NCI-H2107 treated with DMSO at 0.1 percent for 48 hours (cell line): Measurements from ENCODE around the gene ADAT1.
"Not testable (repeated sequence)": the region's sequence is repeated elsewhere in the genome, so short reads cannot be mapped to it uniquely, and the experiment has no call there.

ENCODE experiments used
- DNase-seq: peaks from one replicate; lab custom pipeline; 2025; ENCODE audit not compliant: unreplicated experiment; lab: John Stamatoyannopoulos, UW

Gene ADAT1

GRCh38 chr16:75620326-75621169 lies 2.5 kb downstream of the ADAT1 start:
- DNase-seq, result no peak

- no peak for DNase-seq
Measured at GRCh38 chr16:75618780-75619179, 4.3 kb downstream of the ADAT1 start.

- DNase-seq, result no peak
Measured at GRCh38 chr16:75617121-75617520, 6.0 kb downstream of the ADAT1 start.

GRCh38 chr16:75616521-75617010 lies 6.5 kb downstream of the ADAT1 start:
- no peak for DNase-seq

- DNase-seq, result no peak
Measured at GRCh38 chr16:75615619-75616018, 7.5 kb downstream of the ADAT1 start.

GRCh38 chr16:75614066-75614897 lies 8.8 kb downstream of the ADAT1 start:
- DNase-seq, result no peak

GRCh38 chr16:75606507-75606906 lies 16.6 kb downstream of the ADAT1 start:
- DNase-seq, result no peak

DNA sequence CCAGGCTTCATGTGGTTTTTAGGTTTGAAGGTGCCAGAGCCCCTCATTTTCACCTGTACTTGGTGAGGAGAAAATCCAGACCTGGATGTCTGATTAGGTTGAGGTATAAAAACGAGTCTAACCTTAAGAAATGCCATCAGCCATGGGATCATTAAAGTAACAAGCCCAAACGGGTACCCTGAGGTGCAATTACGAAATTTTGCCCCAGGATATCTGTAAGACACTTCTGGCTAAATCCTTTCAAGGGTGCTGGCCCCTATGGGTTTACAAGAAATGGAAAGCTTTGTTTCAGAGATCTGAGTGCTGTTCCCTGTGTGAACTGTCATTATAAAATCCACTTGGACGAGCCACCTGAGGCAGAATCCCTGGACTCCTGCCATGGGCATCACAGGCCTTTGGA lies 19.8 kb downstream of the ADAT1 start:
- DNase-seq, result no peak

- DNase-seq, result no peak
Measured at GRCh38 chr16:75599452-75600277, 23.4 kb downstream of the ADAT1 start.

DNA sequence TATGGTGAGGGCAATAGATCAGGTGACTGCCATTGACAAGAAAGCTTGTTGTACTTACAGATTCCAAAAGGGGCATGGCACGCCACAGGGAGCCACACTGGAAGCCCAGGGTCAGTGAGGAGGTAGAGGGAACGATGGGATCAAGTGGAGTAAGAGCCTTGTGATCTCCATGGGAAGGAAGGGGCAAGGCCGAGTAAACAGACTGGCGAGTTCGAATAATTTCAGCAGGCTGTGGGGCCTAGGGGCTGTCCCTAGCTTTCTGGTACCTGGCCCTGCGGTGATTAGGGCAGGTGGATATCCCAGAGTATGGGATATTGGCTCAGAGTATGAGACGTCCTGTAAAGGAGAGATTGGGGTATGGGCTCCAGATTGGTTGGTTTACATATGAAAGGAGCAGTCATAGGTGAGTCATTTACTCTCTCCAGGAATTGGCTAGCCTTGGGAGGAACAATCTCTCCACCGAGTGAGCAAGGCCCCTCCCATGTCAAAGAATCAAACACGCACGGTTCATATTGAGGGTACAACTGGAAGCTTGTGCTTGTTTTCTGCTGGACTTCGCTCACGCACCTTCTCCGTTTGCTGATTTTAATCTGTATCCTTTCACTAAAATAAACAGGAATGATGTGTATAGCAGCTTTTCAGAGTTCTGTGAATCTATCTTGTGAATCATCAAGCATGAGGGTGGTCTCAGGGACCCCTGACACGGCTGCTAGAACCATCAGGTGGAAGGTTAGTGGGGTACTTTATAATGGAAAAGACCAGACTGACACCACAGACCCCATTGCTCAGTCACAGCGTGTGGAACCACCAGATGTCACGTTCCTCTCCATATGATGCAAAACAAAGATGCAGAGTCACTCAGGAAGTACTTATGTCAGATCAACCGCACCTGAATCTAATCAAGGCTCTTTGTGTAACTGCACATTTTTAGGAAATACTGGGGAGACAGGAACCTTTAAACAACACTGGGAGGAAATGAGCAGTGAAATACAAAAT lies 29.0 kb downstream of the ADAT1 start:
- DNase-seq, result peak; percentile 79

GRCh38 chr16:75593308-75593707 lies 29.8 kb downstream of the ADAT1 start:
- DNase-seq, result no peak

DNA sequence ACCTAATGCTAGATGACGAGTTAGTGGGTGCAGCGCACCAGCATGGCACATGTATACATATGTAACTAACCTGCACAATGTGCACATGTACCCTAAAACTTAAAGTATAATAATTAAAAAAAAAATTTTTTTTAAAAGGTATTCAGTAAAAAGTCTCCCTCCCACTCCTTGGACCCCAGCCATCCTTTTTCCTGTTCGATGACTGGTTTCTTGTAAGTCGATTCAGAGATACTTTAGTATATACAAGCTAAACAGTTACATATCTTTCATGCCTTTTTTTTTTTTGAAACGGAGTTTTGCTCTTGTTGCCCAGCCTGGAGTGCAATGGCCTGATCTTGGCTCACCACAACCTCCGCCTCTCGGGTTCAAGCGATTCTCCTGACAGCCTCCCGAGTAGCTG lies 31.2 kb downstream of the ADAT1 start:
- DNase-seq, result not testable (repeated sequence)

DNA sequence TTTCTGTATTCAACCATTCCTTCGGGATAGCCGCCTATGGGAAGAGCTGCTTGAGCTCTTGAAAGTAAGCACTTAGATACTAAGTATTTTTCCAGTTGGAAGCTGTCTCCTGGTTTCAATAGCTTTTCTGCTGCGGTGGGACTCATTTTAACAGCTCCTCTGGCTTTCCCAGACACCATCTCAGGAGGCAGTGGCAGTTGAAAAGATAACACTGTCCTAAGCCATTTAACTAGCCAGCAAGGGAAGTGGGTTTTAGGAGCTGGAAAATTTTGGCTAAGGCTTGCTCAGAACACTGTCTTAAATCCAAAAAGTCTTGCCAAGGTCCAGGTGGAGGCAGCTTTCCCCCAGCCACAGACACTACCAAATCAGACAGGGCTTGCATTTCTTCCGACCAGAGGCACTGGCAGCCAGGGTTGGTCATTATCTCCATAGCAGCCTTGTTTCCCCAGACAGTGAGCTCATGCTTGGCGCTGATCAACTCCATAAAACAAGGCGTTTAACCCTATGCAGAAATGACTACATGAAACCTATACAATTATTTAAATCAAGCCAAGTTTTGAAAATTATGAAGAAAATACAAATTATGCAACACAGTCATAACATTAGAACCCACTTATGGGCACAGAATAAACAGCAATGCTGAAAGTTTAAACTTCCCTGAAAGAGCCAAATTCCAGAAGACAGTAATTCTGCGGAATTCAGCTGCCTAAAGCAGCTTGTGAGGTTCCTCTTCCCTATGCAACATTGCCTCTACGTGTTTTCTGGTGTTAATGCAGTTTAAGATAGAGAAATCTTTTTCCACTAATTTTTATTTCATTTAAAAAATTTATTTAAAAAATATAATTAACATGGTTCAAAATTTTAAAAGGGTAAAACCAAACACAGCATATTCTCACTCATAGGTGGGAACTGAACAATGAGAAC lies 31.9 kb downstream of the ADAT1 start:
- no peak for DNase-seq

DNA sequence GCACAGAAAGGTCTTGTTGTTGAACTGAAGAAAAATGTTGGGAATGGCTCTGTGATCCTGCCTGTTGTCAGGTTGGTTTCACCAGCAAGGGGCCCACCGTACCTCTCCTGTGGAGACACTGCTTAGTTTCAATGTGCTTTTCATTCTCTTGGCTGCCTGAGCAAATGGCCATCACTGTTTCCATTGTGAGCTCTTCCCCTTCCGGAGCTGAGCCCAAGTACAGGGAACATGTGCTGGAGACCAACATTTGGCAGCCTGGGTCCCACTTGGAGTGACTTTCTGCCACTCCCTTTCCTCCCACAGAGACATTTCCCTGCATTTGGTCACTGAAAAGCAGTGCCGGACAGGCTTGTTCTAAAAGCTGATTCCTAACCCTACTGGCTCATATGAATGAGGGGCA lies 33.8 kb downstream of the ADAT1 start:
- no peak for DNase-seq

- DNase-seq, result no peak
Measured at GRCh38 chr16:75588716-75589115, 34.4 kb downstream of the ADAT1 start.

DNA sequence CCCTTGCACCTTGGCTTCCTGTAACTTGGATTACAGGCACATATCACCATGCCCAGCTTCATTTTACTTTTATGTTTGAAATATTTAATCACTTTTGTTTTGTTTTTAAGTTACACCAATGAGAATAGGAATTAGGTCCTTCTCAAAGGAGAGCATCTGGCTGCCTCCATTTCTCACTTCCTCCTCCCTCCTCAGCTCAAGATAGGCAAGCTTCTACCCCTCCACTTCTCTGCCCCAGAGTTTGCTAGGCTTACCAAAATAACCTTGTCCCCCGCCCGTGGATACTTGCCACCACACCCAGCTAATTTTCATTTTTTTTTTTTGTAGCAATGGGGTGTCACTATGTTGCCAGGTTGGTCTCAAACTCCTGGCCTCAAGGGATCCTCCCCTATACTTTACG lies 39.0 kb downstream of the ADAT1 start:
- DNase-seq, result no peak

GRCh38 chr16:75579281-75579834 lies 43.7 kb downstream of the ADAT1 start:
- DNase-seq, result no peak

DNA sequence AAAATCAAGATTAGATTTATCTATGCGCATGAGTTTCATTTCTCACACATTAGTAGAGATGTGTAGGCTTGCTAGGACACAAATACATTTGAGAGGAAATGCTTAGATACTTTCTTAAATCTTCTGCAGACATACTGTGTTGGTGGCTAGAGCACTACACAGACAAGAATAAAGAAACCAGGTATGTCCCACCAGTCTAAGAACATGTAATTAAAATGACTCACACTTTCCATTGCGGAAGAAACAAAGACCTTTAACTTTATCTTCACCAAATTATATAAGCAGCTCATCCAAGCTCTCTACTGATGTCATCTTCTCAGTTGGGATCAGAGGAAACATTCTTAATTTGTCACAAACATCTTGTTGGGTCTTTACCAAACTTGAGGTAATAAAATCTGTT lies 44.4 kb downstream of the ADAT1 start:
- no peak for DNase-seq

- no peak for DNase-seq
Measured at GRCh38 chr16:75578212-75578611, 44.9 kb downstream of the ADAT1 start.
